ENCODE results near the gene TBPL1.
"Not testable (repeated sequence)": the region's sequence is repeated elsewhere in the genome, so short reads cannot be mapped to it uniquely, and the experiment has no call there.

TBPL1 gene

DNA sequence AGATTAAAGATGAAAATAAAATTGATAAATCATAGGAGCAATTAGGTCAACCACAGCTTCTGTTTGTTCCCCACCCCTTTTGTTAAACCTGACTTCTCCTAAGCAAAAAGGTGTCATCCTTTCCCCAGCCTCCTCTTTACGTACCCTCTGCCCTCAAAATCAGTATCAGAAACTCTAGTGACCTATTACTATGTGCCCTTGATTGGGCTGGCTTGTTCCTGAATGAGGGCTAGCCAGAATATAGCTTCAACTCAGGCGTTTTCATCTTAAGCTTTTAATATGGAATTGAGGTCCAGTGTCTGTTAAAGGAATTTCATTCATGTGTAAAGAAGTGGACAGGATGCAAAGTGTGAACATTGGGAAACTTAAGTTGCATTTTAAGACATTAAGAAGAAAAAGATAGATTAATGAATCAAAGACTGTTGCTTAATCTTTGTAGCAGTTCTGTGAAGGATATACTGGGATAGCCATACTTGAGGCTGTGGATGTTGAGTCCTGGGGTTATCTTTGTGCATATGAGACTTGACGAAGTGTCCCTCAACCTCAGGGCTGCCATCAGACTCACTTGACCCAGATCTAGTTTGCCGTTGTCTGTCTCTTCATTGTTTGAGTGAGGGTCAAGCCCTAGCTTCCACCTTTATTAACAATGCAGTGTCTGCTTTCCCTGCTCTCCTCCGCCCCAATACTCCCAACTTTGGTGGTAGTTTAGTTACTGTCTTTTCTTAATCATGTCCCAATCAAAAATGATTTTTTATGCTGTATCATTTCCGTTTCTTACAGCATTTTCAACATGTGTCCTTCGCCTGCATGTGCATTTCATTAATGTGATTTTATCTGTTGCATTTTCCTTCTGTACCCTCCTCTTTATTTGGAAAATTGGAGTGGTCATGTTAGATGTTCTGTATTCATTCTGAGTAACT, 1.9 kb downstream of the TBPL1 start:
- DNase-seq = no peak

DNA sequence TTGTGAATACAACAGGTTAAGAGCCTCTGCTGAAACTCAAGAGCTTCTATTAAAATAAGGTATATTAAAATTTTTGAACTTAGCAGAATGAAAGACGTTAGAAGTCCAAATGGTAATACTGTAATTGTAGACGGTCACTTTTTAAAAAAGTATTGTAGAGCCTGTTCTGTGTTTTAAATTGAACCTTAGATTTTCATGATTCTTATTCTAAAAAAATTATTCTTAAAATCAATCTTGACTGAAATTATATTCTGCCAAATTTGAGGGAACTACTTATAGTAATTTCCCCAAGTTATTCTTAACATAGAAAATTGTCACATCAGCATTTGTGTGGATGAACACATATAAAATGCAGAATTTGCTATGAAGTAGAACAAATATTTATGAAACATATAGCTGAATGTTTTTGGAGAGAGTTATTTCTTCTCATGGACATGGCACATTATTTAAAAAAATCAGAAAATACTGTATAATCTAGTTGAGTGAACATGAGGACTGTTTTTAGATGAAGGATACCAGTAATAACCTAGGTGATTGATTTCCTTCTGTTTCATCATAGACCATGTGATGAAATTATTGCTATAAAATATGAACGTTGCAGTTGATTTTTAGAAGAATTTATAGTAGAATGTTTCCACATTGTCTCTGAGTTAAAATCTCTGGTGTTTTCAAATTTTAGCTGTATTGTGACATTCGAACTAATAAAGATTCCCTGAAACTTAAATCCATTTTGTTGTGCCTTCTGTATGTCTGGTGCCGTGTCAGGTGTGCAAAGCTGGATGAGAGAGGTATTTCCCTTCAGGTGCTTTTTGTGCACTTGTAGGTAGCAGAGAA, 2.8 kb downstream of the TBPL1 start:
- no peak for DNase-seq

- DNase-seq = no peak
Observed at GRCh38 chr6:133956416-133957049, 3.5 kb downstream of the TBPL1 start.

GRCh38 chr6:133957227-133957626, 4.2 kb downstream of the TBPL1 start:
- no peak for DNase-seq

GRCh38 chr6:133957780-133958242, 4.8 kb downstream of the TBPL1 start:
- no peak for DNase-seq

DNA sequence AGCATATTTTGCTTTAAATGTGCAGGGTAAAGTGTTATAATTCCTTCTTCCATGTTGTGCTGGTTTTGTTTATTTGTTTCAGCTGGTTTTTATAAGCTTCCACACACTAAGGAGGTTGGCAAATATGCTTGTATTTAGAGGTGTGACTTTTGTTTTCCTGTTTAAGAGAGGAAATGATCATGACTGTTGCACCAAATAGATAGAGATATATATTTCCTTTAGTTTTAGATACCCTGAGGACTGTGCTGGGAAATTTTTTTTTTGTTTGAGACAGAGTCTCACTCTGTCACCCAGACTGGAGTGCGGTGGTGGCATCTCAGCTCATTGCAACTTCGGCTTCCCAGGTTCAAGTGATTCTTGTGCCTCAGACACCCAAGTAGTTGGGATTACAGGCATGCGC, 5.8 kb downstream of the TBPL1 start:
- no peak for DNase-seq

- DNase-seq = no peak
Observed at GRCh38 chr6:133959667-133960368, 6.8 kb downstream of the TBPL1 start.

GRCh38 chr6:133961831-133962230, 8.8 kb downstream of the TBPL1 start:
- no peak for DNase-seq

- no peak for DNase-seq
Observed at GRCh38 chr6:133964052-133964451, 11.0 kb downstream of the TBPL1 start.

DNA sequence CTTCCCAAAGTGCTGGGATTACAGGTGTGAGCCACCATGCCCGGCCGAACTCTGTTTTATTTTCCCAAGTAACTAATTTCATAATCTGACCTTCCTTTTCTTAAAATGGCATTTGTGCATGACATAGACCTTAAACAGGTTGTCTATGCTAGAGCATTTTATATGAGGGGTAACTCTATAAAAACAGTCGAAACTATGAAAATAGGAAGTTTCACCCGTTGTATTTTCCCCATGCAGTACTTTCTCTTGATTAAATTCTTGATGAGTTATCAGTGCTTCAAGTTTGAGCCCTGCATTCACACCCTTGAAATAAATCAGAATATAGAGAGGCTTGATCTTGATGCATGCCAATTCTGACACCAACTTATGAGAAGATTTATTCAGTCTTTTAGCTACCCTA, 11.7 kb downstream of the TBPL1 start:
- DNase-seq = no peak

GRCh38 chr6:133965817-133966360, 12.9 kb downstream of the TBPL1 start:
- no peak for DNase-seq

DNA sequence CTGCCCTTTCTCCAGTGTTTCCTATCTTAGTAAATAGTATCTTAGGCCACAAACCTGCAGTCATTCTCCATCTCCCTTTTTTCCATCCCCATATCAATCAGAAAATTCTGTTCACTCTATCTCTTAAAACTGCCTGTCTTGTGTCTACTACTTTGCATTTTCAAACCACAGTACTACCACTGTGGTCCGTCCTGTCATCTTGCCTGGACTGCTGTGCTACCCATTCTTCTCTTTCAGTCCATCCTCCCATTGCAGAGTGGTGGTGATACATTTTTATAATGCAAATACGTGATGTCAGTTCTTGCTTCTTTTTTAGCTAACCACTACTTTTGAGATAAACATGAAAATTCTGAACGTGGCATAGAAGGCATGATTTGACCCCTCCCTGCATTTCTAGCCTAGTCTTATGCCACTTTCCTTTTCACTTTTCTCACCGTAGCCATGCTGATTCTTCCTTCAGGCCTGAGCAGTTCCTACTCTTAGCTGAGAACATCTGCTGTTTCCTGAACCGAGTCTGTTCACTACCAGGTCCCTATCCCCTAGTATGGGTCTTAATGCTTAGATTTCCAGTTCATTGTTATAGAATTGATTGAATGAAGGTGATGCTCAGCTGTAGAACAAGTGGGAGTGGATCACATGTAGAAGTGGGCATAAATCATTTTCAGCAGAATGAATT, 13.8 kb downstream of the TBPL1 start:
- DNase-seq = no peak

DNA sequence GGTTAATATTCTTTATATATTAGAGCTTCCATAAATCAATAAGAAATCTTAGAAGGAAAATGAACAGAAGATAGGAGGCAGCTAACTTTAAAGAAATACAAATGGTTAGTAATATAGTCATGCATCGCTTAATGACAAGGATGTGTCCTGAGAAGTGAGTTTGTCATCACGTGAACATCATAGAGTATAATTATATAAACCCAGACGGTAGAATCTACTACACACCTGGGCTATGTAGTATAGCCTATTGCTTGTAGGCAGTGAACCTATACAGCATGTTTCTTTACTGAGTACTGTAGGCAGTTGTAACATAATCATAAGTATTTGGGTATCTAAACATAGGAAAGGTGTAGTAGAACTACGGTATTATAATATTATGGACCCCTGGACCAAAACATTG, 14.3 kb downstream of the TBPL1 start:
- no peak for DNase-seq

GRCh38 chr6:133967835-133968234, 14.8 kb downstream of the TBPL1 start:
- DNase-seq = not testable (repeated sequence)

DNA sequence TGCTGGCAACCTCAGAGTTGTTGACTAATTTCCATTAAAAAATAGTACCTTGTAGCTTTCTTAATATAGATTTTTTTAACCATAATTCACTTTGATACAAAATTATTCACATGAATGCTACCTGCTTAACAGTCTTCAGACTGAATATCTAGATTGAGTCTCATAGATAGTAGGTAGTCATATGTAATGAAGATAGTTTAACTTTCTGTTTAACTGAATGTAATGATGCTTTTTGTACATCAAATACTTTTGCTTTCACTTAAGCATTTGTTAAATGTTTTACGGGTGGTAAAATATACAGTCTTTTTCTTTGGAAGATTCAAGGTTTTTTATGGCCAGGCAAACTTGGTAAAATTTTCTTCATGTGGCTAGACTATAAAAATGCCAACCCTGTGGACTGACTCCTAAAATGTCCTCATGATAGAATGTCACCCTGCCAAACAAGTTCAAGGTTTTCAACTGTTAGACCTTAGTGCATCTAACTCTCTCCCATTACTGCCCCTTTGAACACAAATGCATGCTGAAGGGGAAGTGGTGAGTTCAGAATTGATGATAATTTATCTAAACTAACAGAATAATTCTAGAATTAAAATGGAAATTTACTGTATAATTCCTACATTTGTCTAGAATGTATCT, 16.4 kb downstream of the TBPL1 start:
- no peak for DNase-seq

DNA sequence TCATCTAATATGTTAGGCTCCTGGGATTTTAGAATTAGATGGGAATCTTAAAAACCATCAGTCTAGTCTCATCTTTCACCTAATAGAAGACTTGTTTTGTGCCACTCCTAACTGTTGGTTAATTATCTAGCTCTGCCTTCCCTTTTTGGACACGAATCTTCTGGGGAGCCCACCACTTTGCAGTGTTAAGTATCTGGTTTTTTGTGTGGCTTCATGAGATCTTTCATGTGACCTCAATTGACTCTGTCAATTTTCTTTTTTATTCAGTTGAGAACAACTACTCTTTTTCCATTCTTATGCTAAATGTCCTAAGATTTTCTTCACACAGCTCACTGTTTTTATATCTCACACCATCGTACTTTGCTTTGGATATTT, 16.9 kb downstream of the TBPL1 start:
- no peak for DNase-seq

DNA sequence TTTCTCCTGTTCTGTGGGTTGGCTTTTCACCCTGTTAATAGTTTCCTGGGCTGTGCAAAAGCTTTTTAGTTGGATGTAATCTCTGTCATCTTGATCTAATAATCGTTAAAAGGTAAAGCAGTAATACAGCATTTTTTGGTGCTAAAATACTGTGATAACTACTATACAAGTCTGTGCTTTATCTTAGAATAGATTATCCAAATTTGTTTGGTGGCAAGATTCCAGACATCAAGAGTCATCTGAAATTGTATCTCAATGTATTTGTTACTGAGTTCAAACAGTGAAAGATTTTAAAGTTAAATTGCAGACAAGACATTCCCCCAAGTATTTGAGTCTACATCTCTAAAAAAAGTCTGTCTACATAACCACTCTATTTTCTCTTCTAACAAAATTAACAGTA, 18.8 kb downstream of the TBPL1 start:
- DNase-seq = no peak

- DNase-seq = no peak
Observed at GRCh38 chr6:133972388-133972787, 19.4 kb downstream of the TBPL1 start.

DNA sequence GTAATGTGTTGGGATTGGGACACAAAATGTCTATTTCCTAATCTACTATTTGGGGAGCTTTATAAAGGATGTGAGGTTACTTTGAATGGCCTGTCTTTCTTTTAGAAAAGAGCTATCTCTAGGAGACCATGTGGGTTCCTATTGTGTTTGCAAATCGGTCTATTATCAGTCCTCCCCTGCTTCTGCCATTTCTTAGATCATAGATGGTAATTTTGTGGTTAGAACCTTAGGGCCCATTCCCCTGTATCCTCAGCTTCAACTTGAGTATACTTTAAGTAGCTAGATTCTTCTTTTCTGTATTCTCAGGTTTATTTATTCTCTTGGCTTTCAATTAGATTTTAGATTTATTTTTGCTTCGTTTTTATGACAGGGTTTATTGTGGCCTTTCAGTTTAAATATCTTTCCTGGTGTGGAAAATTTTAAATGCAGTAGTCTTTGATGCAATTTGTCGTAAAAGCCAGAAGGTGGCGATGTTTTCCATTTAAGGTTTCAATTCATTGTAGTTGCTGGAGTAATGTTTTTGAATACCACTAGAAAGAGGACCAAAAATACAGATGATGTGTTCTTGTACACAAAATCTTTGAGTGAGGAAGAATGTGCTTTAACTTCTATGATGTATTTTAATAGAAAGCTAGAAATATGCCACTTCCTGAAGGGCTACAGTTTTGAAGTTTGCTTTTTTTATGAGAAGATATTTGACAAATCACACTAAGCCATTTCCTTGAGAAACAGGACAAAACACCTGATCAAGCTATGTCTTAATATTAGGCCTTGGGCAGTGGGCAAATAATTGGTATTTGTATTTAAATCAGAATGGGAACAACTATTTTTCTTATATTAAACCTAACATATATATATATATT, 20.3 kb downstream of the TBPL1 start:
- peak; percentile 17 for DNase-seq
